T-cell (primary cell): Measurements from ENCODE around the gene SLC25A13. TPM values are rescaled to one million over a fixed set of nuclear protein-coding genes. Genes with fewer than 3 reads are reported as not detected.

Experiments
- ATAC-seq, 4 experiments: fragments of 200-7000 bp in 3 of 4; fragments of 150-1000 bp in 1 of 4; cut with Tn5 transposase; replicated peaks in 1 of 4; 1 replicate in 3 of 4; 2 replicates in 1 of 4; pipeline ENCODE4 v1.10.0; 2021; ENCODE audit warnings: moderate library complexity in 3 of 4, mild to moderate bottlenecking in 2 of 4, moderate number of reproducible peaks in 1 of 4
- CTCF ChIA-PET, 2 donors: fragments of 300-600 bp; sonication (Branson Sonifier 250); formaldehyde crosslinking; loops; one replicate each; lab custom pipeline; 2022; ENCODE audit warnings: antibody characterized with exemption in 2 of 2; lab: Charles Lee
- POLR2A ChIA-PET, 2 donors: fragments of 300-600 bp; sonication (Branson Sonifier 250); formaldehyde crosslinking; loops; one replicate each; lab custom pipeline; 2022; ENCODE audit warnings: antibody characterized with exemption in 2 of 2; lab: Charles Lee
- DNase-seq, 35 experiments: peaks; one replicate each; pipeline versions ENCODE4 v3.0.0 to v3.0.0-alpha.2; 2013 to 2023
- H3K27ac ChIP-seq: one replicate; pipeline ENCODE4 v1.5.1; 2013; ENCODE audit warnings: low read length
- H3K27me3 ChIP-seq, 2 experiments: replicated peaks in 1 of 2; 1 replicate in 1 of 2; 2 replicates in 1 of 2; pipeline versions ENCODE4 v1.6.1 to v1.7.0; 2013; ENCODE audit warnings: low read length in 1 of 2, mixed read lengths in 1 of 2; ENCODE audit not compliant: control insufficient read depth in 2 of 2, insufficient read depth in 2 of 2; ENCODE audit errors: extremely low read depth in 1 of 2
- H3K36me3 ChIP-seq, 2 donors: 1 replicate in 1 of 2; 2 replicates in 1 of 2; pipeline versions ENCODE4 v1.6.1 to v1.7.0; 2013; ENCODE audit warnings: low read length in 1 of 2; ENCODE audit not compliant: control insufficient read depth in 2 of 2, insufficient read depth in 1 of 2; ENCODE audit errors: extremely low read depth in 1 of 2
- H3K4me1 ChIP-seq, 2 experiments: 1 replicate in 1 of 2; 2 replicates in 1 of 2; pipeline versions ENCODE4 v1.6.1 to v1.7.0; 2013; ENCODE audit warnings: low read length in 2 of 2, mixed read lengths in 1 of 2; ENCODE audit not compliant: insufficient read depth in 2 of 2, control insufficient read depth in 1 of 2; ENCODE audit errors: extremely low read depth in 1 of 2
- H3K4me3 ChIP-seq, 2 donors: 1 replicate in 1 of 2; 2 replicates in 1 of 2; pipeline versions ENCODE4 v1.5.1 to v1.7.0; 2013; ENCODE audit warnings: mild to moderate bottlenecking in 2 of 2, low read length in 1 of 2, moderate library complexity in 1 of 2; ENCODE audit not compliant: control insufficient read depth in 1 of 2; ENCODE audit errors: extremely low read depth in 1 of 2
- H3K9me3 ChIP-seq: 2 replicates; pipeline ENCODE4 v1.7.0; 2013
- H3K27ac Mint-ChIP-seq, 2 donors: one replicate each; pipeline ENCODE4 v1.8.0; 2020 to 2021; ENCODE audit warnings: mild to moderate bottlenecking in 2 of 2, mixed read lengths in 2 of 2
- H3K27me3 Mint-ChIP-seq, 2 donors: one replicate each; pipeline ENCODE4 v1.8.0; 2021 to 2022; ENCODE audit warnings: mixed read lengths in 2 of 2
- H3K36me3 Mint-ChIP-seq: one replicate; pipeline ENCODE4 v1.8.0; 2021; ENCODE audit warnings: mixed read lengths
- H3K4me1 Mint-ChIP-seq, 3 donors: one replicate each; pipeline ENCODE4 v1.8.0; 2020 to 2022; ENCODE audit warnings: mixed read lengths in 3 of 3, mild to moderate bottlenecking in 1 of 3
- H3K4me3 Mint-ChIP-seq, 3 donors: one replicate each; pipeline ENCODE4 v1.8.0; 2020 to 2022; ENCODE audit warnings: mild to moderate bottlenecking in 3 of 3, mixed read lengths in 3 of 3, moderate library complexity in 3 of 3
- H3K9me3 Mint-ChIP-seq, 3 donors: one replicate each; pipeline ENCODE4 v1.8.0; 2020 to 2022; ENCODE audit warnings: mixed read lengths in 3 of 3
- WGBS: methylation state at CpG from one replicate; pipeline ENCODE4 v1.1.5; 2013; ENCODE audit warnings: missing lambda C conversion rate; ENCODE audit not compliant: insufficient coverage; 5-methylcytosine and 5-hydroxymethylcytosine counted together
- total RNA-seq, 35 experiments: library from RNA in 6 of 35; stranded (reverse) in 6 of 35; fragments of 120-200 nt in 1 of 35; gene quantifications; one replicate each; pipeline versions ENCODE4 v1.2.1 to v1.2.4 and lab custom pipeline; 2013 to 2026

The SLC25A13 gene
- total RNA-seq, 5 donors from 2014 or later (not counting 1 experiment from before 2014, with no cell fraction given) = 8.1 to 19.1 (median 10.9) TPM

GRCh38 chr7:96238976-96239766 lies 82.7 kb downstream of the SLC25A13 start:
- peaks cover 15% of the 10 kb centered on the region for H3K36me3 Mint-ChIP-seq
- no peak for ATAC-seq
- Histone ChIP-seq H3K27me3 (no peaks in the 10 kb centered on the region), H3K27ac (no peak overlapping the region), H3K4me3 (no peak overlapping the region), H3K4me1 (peaks cover 0 to 2% of the 10 kb centered on the region in 2 experiments), H3K9me3 (no peaks in the 10 kb centered on the region), H3K36me3 (peaks cover 0 to 3% of the 10 kb centered on the region in 2 donors)
- H3K27ac Mint-ChIP-seq = no peak overlapping the region
- no peak for DNase-seq
- CTCF ChIA-PET = interaction anchor here in 1 of 2 donors (0.6 kb wide), 1 partner anchor 28 kb away, joined by 4 read pairs; no protein-coding TSS in a partner anchor
- H3K4me1 Mint-ChIP-seq = peaks cover 15 to 41% (median 36%) of the 10 kb centered on the region in 3 donors
- H3K4me3 Mint-ChIP-seq = no peak overlapping the region
- 93% methylated on average over 3 of the region's 3 CpGs for WGBS
- POLR2A ChIA-PET = no interaction called here
- H3K9me3 Mint-ChIP-seq = no peaks in the 10 kb centered on the region
- H3K27me3 Mint-ChIP-seq = no peaks in the 10 kb centered on the region

GRCh38 chr7:96238474-96238873 lies 83.4 kb downstream of the SLC25A13 start:
- WGBS = 89% methylated on average over 6 of the region's 8 CpGs
- Mint-ChIP-seq H3K4me3 (no peak overlapping the region), H3K36me3 (peaks cover 21% of the 10 kb centered on the region), H3K9me3 (no peaks in the 10 kb centered on the region), H3K27ac (no peak overlapping the region), H3K27me3 (no peaks in the 10 kb centered on the region), H3K4me1 (peaks cover 14 to 37% (median 30%) of the 10 kb centered on the region in 3 donors)
- peaks cover 0 to 3% of the 10 kb centered on the region in 2 donors for H3K36me3 ChIP-seq
- no peaks in the 10 kb centered on the region for H3K9me3 ChIP-seq
- POLR2A ChIA-PET = no interaction called here
- no peak overlapping the region for H3K4me3 ChIP-seq
- no peak for ATAC-seq
- no peaks in the 10 kb centered on the region for H3K27me3 ChIP-seq
- DNase-seq = no peak
- CTCF ChIA-PET = interaction anchor here in 1 of 2 donors (0.6 kb wide), 1 partner anchor 28 kb away, joined by 4 read pairs; no protein-coding TSS in a partner anchor
- H3K27ac ChIP-seq = no peak overlapping the region
- peaks cover 0 to 2% of the 10 kb centered on the region in 2 experiments for H3K4me1 ChIP-seq

- no peak overlapping the region for H3K27ac ChIP-seq
Observed at GRCh38 chr7:96237040-96237439, 84.9 kb downstream of the SLC25A13 start.

GRCh38 chr7:96236198-96237039 lies 85.5 kb downstream of the SLC25A13 start:
- ATAC-seq (no peak), DNase-seq (no peak)
- no peaks in the 10 kb centered on the region for H3K4me1 ChIP-seq
- H3K9me3 ChIP-seq = no peaks in the 10 kb centered on the region
- H3K27ac ChIP-seq = no peak overlapping the region
- peaks cover 0 to 3% of the 10 kb centered on the region in 2 donors for H3K36me3 ChIP-seq
- Mint-ChIP-seq H3K9me3 (peaks cover 0 to 3% (median 0%) of the 10 kb centered on the region in 3 donors), H3K27ac (no peak overlapping the region), H3K4me1 (peaks cover 0 to 18% (median 11%) of the 10 kb centered on the region in 3 donors), H3K4me3 (no peak overlapping the region), H3K27me3 (no peaks in the 10 kb centered on the region), H3K36me3 (peaks cover 35% of the 10 kb centered on the region)
- no peaks in the 10 kb centered on the region for H3K27me3 ChIP-seq
- no peak overlapping the region for H3K4me3 ChIP-seq
- CTCF ChIA-PET = no interaction called here
- 90% methylated on average over 1 of the region's 5 CpGs for WGBS
- POLR2A ChIA-PET = interaction anchor here in 1 of 2 donors (0.6 kb wide), 1 partner anchor 40 kb away, joined by 3 read pairs; no protein-coding TSS in a partner anchor

More at GRCh38 chr7:96237040-96237439, 84.9 kb downstream of the SLC25A13 start:
- WGBS = 100% methylated on average over 1 of the region's 1 CpG
- H3K27me3 Mint-ChIP-seq = no peaks in the 10 kb centered on the region
- H3K9me3 Mint-ChIP-seq = peaks cover 0 to 2% (median 0%) of the 10 kb centered on the region in 3 donors
- H3K4me3 ChIP-seq = no peak overlapping the region
- H3K4me1 ChIP-seq = peaks cover 0 to 1% of the 10 kb centered on the region in 2 experiments
- no peak overlapping the region for H3K27ac Mint-ChIP-seq
- DNase-seq (no peak), ATAC-seq (no peak)
- POLR2A ChIA-PET = no interaction called here
- peaks cover 4 to 23% (median 17%) of the 10 kb centered on the region in 3 donors for H3K4me1 Mint-ChIP-seq
- peaks cover 0 to 3% of the 10 kb centered on the region in 2 donors for H3K36me3 ChIP-seq
- CTCF ChIA-PET = no interaction called here
- H3K9me3 ChIP-seq = no peaks in the 10 kb centered on the region
- no peak overlapping the region for H3K4me3 Mint-ChIP-seq
- H3K36me3 Mint-ChIP-seq = peaks cover 29% of the 10 kb centered on the region
- no peaks in the 10 kb centered on the region for H3K27me3 ChIP-seq

- H3K36me3 Mint-ChIP-seq = peaks cover 44% of the 10 kb centered on the region
- H3K27me3 ChIP-seq = no peaks in the 10 kb centered on the region
- 100% methylated on average over 1 of the region's 2 CpGs for WGBS
- H3K27ac Mint-ChIP-seq = no peak overlapping the region
- peaks cover 0 to 3% (median 0%) of the 10 kb centered on the region in 3 donors for H3K9me3 Mint-ChIP-seq
- no peak overlapping the region for H3K4me3 Mint-ChIP-seq
- peaks cover 0 to 17% (median 11%) of the 10 kb centered on the region in 3 donors for H3K4me1 Mint-ChIP-seq
- no peak overlapping the region for H3K4me3 ChIP-seq
- no peaks in the 10 kb centered on the region for H3K4me1 ChIP-seq
- ATAC-seq (no peak), DNase-seq (no peak)
- no peak overlapping the region for H3K27ac ChIP-seq
- no peaks in the 10 kb centered on the region for H3K9me3 ChIP-seq
- POLR2A ChIA-PET = no interaction called here
- H3K27me3 Mint-ChIP-seq = no peaks in the 10 kb centered on the region
- CTCF ChIA-PET = no interaction called here
- H3K36me3 ChIP-seq = peaks cover 0 to 3% of the 10 kb centered on the region in 2 donors
Observed at GRCh38 chr7:96235281-96235680, 86.6 kb downstream of the SLC25A13 start.

DNA sequence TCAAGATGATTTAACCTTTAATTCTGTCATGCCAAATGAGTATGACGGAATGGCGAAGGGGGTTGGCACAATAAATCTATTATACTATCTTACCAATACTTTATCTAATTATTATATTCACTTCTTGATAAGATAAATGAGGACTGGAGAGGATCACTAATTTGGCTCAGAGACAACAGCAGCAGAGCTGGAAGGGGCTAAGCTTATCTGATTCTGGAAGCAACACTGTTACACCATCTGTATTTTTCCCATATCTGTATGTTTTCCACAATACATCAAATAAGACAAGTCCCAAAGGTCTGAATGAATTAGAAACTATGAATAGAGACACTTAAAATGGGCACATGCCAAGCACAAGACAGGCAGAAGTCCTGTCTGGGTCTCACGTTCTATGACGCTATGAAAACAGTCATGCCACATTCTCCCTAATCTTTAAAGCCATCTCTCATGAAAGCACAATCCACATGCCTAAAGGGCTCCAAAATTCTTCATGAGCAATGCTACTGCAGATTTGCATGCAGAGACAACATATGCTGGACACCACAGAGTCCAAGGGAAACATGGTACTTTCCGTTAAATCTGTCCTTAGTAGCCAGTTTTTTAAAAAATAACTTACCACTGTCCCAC lies 88.3 kb downstream of the SLC25A13 start:
- Mint-ChIP-seq H3K27me3 (no peaks in the 10 kb centered on the region), H3K9me3 (peaks cover 0 to 3% (median 0%) of the 10 kb centered on the region in 3 donors), H3K4me3 (no peak overlapping the region), H3K4me1 (peaks cover 0 to 12% (median 8%) of the 10 kb centered on the region in 3 donors), H3K27ac (no peak overlapping the region), H3K36me3 (peaks cover 53% of the 10 kb centered on the region)
- WGBS = 97% methylated on average over 2 of the region's 5 CpGs
- no peaks in the 10 kb centered on the region for H3K27me3 ChIP-seq
- no peak overlapping the region for H3K27ac ChIP-seq
- DNase-seq = no peak
- peaks cover 3 to 4% of the 10 kb centered on the region in 2 donors for H3K36me3 ChIP-seq
- no peak overlapping the region for H3K4me3 ChIP-seq
- POLR2A ChIA-PET = no interaction called here
- no peak for ATAC-seq
- CTCF ChIA-PET = no interaction called here
- no peaks in the 10 kb centered on the region for H3K4me1 ChIP-seq
- H3K9me3 ChIP-seq = no peaks in the 10 kb centered on the region
